ENCODE results near the gene PPM1H. TPM values are rescaled to one million over a fixed set of nuclear protein-coding genes. Genes with fewer than 3 reads are reported as not detected.

Gene PPM1H
- total RNA-seq, 4 donors from 2014 or later: 1.5 to 2.7 (median 2.3) TPM

- TF ChIP-seq CTCF (IDR thresholded peaks at IDR 0.05; ENCODE audit: low read depth): no peak
Observed at GRCh38 chr12:62787611-62788010, 147.3 kb downstream of the PPM1H start.

- no peak for TF ChIP-seq CTCF (IDR thresholded peaks at IDR 0.05; ENCODE audit: low read depth)
Observed at GRCh38 chr12:62787023-62787422, 147.9 kb downstream of the PPM1H start.

GRCh38 chr12:62785941-62786559, 148.9 kb downstream of the PPM1H start:
- TF ChIP-seq CTCF (IDR thresholded peaks at IDR 0.05; ENCODE audit: low read depth): no peak

GRCh38 chr12:62784576-62784975, 150.4 kb downstream of the PPM1H start:
- no peak for TF ChIP-seq CTCF (IDR thresholded peaks at IDR 0.05; ENCODE audit: low read depth)

GRCh38 chr12:62783881-62784280, 151.1 kb downstream of the PPM1H start:
- TF ChIP-seq CTCF (IDR thresholded peaks at IDR 0.05; ENCODE audit: low read depth): no peak

- no peak for TF ChIP-seq CTCF (IDR thresholded peaks at IDR 0.05; ENCODE audit: low read depth)
Observed at GRCh38 chr12:62781136-62781880, 153.6 kb downstream of the PPM1H start.

GRCh38 chr12:62779488-62779887, 155.5 kb downstream of the PPM1H start:
- TF ChIP-seq CTCF (IDR thresholded peaks at IDR 0.05; ENCODE audit: low read depth): no peak

Data from subcutaneous adipose tissue (tissue), 4 donors.